GM12878 (cell line): ENCODE data around the gene TIMM10B. TPM values are rescaled to one million over a fixed set of nuclear protein-coding genes. Genes with fewer than 3 reads are reported as not detected.

Experiments
- ATAC-seq: fragments of 200-7000 bp; cut with Tn5 transposase; 3 replicates; pipeline ENCODE4 v1.9.1; 2020; ENCODE audit warnings: mild to moderate bottlenecking, moderate library complexity
- BruUV-seq: library from RNA; stranded (reverse); fragments of 400-500 nt; replicated peaks from 2 replicates; lab custom pipeline; 2021; lab: Mats Ljungman, UMichigan
- CTCF ChIA-PET: fragments of 300-600 bp; sonication (Branson Sonifier 250); formaldehyde crosslinking; extraction: SDS; loops from one replicate; lab custom pipeline; 2021; ENCODE audit warnings: inconsistent platforms; lab: Yijun Ruan, JAX
- POLR2A ChIA-PET: fragments of 350-600 bp; formaldehyde crosslinking; extraction: SDS; loops from one replicate; lab custom pipeline; 2021; ENCODE audit warnings: inconsistent platforms; lab: Charles Lee
- RAD21 ChIA-PET: fragments of 300-600 bp; sonication (Branson Sonifier 250); formaldehyde crosslinking; loops from one replicate; lab custom pipeline; 2023; ENCODE audit warnings: antibody characterized with exemption; ENCODE audit not compliant: unreplicated experiment; lab: Charles Lee
- SMC1A ChIA-PET: fragments of 300-600 bp; sonication (Branson Sonifier 250); formaldehyde crosslinking; loops from one replicate; lab custom pipeline; 2023; ENCODE audit not compliant: unreplicated experiment, uncharacterized antibody; lab: Charles Lee
- DNase-seq: peaks from one replicate; pipeline ENCODE4 v3.0.0-alpha.2; 2011; ENCODE audit warnings: low read depth, low spot score
- FAIRE-seq: peaks from 3 replicates; lab custom pipeline; 2011; peaks lifted over from hg19 to GRCh38; lab: Jason Lieb, UNC
- H2AFZ ChIP-seq: 2 replicates; pipeline ENCODE4 v1.6.0; 2011; ENCODE audit warnings: low read depth, low read length, control low read depth; ENCODE audit not compliant: control insufficient read depth
- H3K27ac ChIP-seq: 2 replicates; pipeline ENCODE4 v1.5.1; 2011; ENCODE audit warnings: control low read depth; ENCODE audit not compliant: control insufficient read depth, insufficient read depth
- H3K27me3 ChIP-seq, 2 experiments: replicated peaks in 1 of 2; 2 replicates each; pipeline versions ENCODE4 v1.6.0 to v1.6.1; 2011; ENCODE audit warnings: low read length in 1 of 2; ENCODE audit not compliant: control insufficient read depth in 2 of 2, insufficient read depth in 2 of 2
- H3K36me3 ChIP-seq, 2 experiments: 2 replicates each; pipeline ENCODE4 v1.5.1; 2011; ENCODE audit warnings: low read length in 1 of 2; ENCODE audit not compliant: control insufficient read depth in 2 of 2, insufficient read depth in 2 of 2
- H3K4me1 ChIP-seq: 2 replicates; pipeline ENCODE4 v1.6.1; 2011; ENCODE audit warnings: mild to moderate bottlenecking, low read length, moderate library complexity, mixed read lengths; ENCODE audit not compliant: control insufficient read depth, insufficient read depth
- H3K4me2 ChIP-seq: 2 replicates; pipeline ENCODE4 v1.6.0; 2011; ENCODE audit warnings: control low read depth; ENCODE audit not compliant: control insufficient read depth, insufficient read depth
- H3K4me3 ChIP-seq: fragments of 200-600 bp; sonication (generic); 2 replicates; pipeline ENCODE4 v1.5.1; 2016
- H3K79me2 ChIP-seq: 2 replicates; pipeline ENCODE4 v1.6.0; 2011; ENCODE audit warnings: low read length; ENCODE audit not compliant: control insufficient read depth, insufficient read depth
- H3K9ac ChIP-seq: 2 replicates; pipeline ENCODE4 v1.8.0; 2011; ENCODE audit warnings: low read length, control low read depth, mixed read lengths; ENCODE audit not compliant: control insufficient read depth, insufficient read depth
- H3K9me3 ChIP-seq: replicated peaks from 3 replicates; pipeline ENCODE4 v1.5.1; 2011; ENCODE audit warnings: mild to moderate bottlenecking, low read length; ENCODE audit not compliant: control insufficient read depth, insufficient read depth
- H4K20me1 ChIP-seq: 2 replicates; pipeline ENCODE4 v1.6.0; 2011; ENCODE audit not compliant: control insufficient read depth, insufficient read depth
- CBX5 ChIP-seq: sonication (generic); IDR thresholded peaks from 2 replicates; pipeline ENCODE4 v1.6.1; 2016; ENCODE audit warnings: low read depth, moderate library complexity, mild to moderate bottlenecking, inconsistent platforms
- EED ChIP-seq: sonication (generic); IDR thresholded peaks from 2 replicates; pipeline ENCODE4 v1.6.1; 2016; ENCODE audit warnings: antibody characterized with exemption, low read depth
- EP300 ChIP-seq, 2 experiments: fragments of 150-350 bp in 1 of 2; IDR thresholded peaks; 2 replicates each; pipeline ENCODE4 v1.6.1; 2011 to 2012; ENCODE audit warnings: low read depth in 2 of 2, low read length in 2 of 2, borderline replicate concordance in 1 of 2, improper control_type of control experiment in 1 of 2, inconsistent platforms in 1 of 2; ENCODE audit not compliant: control insufficient read depth in 1 of 2
- FOXK2 ChIP-seq: fragments of 450-650 bp; IDR thresholded peaks from 2 replicates; pipeline ENCODE4 v1.6.1; 2017; ENCODE audit warnings: mild to moderate bottlenecking, moderate library complexity
- HDGF ChIP-seq: fragments of 450-650 bp; IDR thresholded peaks from 2 replicates; pipeline ENCODE4 v1.6.1; 2016; ENCODE audit warnings: antibody characterized with exemption
- MTA2 ChIP-seq: fragments of 450-650 bp; IDR thresholded peaks from 2 replicates; pipeline ENCODE4 v1.6.1; 2016; ENCODE audit warnings: low read depth, mild to moderate bottlenecking, moderate library complexity
- WGBS: methylation state at CpG from one replicate; pipeline ENCODE4 v1.1.6; 2016; ENCODE audit warnings: low lambda C conversion rate; ENCODE audit not compliant: insufficient replicate concordance, insufficient coverage; ENCODE audit errors: missing lambda C conversion rate; 5-methylcytosine and 5-hydroxymethylcytosine counted together
- in situ Hi-C: fragments of 300-500 bp; cut with MboI; formaldehyde crosslinking; loops from 9 replicates; pipeline ENCODE4 v1.14.3; 2018; ENCODE audit warnings: mixed read lengths
- intact Hi-C: fragments of 100-400 bp; cut with micrococcal nuclease; formaldehyde crosslinking; loops from one replicate; pipeline ENCODE4 v1.14.2; 2022; ENCODE audit not compliant: unreplicated experiment
- polyA plus RNA-seq, 11 experiments: library from polyadenylated mRNA; depleted of rRNA in 4 of 11; unstranded in 6 of 11; stranded (reverse) in 5 of 11; fragments of >200 nt; fragmentation: Nextera tagmentation in 4 of 11; fragmentation: Illumina TruSeq in 1 of 11; extraction: Ambion mirVana in 4 of 11; extraction: Trizol in 1 of 11; gene quantifications; 1 replicate in 1 of 11; 2 replicates in 10 of 11; pipeline versions ENCODE4 v1.2.1 to v1.2.3, GENCODE V29; 2011 to 2016; ENCODE audit warnings: inconsistent platforms in 2 of 11, missing spikeins in 2 of 11, low read depth in 1 of 11
- total RNA-seq, 4 experiments: library from RNA; depleted of rRNA in 3 of 4; stranded (reverse); fragments of >200 nt in 3 of 4; fragmentation: Illumina TruSeq in 1 of 4; extraction: Trizol in 1 of 4; gene quantifications; 2 replicates each; pipeline versions ENCODE4 v1.2.1 to v1.2.3, GENCODE V29; 2013 to 2021

Gene TIMM10B
- total and polyA plus RNA-seq, 10 of the 15 experiments (the other 5 are each of a cell fraction or from before 2014, with no cell fraction given), result 30.3 to 126 (median 53.1) TPM

GRCh38 chr11:6481924-6482275 lies 599 bp downstream of the TIMM10B start:
- H3K4me1 ChIP-seq, result peaks cover 19% of the 10 kb centered on the region
- ChIA-PET SMC1A (interaction anchor here (0.8 to 2.9 kb wide), 8 partner anchors 12 to 201 kb away, joined by 3 to 14 read pairs (median 4); partner anchors contain the start of gene MRPL17), RAD21 (interaction anchor here (0.9 to 1.7 kb wide), 11 partner anchors 10 to 201 kb away, joined by 3 to 13 read pairs (median 4); partner anchors contain the start of genes MRPL17 and TPP1), CTCF (interaction anchor here (0.6 to 10.7 kb wide), 12 partner anchors 13 to 201 kb away, joined by 3 to 119 read pairs (median 6); partner anchors contain the start of gene MRPL17), POLR2A (interaction anchor here (0.8 to 2.0 kb wide), 10 partner anchors 12 to 247 kb away, joined by 3 to 26 read pairs (median 5); partner anchors contain the start of genes FHIP1B, ILK, MRPL17 and SMPD1)
- H2AFZ ChIP-seq, result no peak overlapping the region
- peak overlapping the region; percentile 80 for H3K27ac ChIP-seq
- FAIRE-seq, result no peak
- H3K27me3 ChIP-seq, result no peaks in the 10 kb centered on the region
- in situ Hi-C loops (loop anchor here (5.0 kb wide), 1 partner anchor 125 kb away; no protein-coding TSS in a partner anchor), intact Hi-C loops (loop anchor here (2.0 to 10.0 kb wide), 3 partner anchors 125 to 1043 kb away; partner anchors contain the start of genes CNGA4 and FHIP1B)
- no peaks in the 10 kb centered on the region for H4K20me1 ChIP-seq
- H3K9ac ChIP-seq, result peak overlapping the region; percentile 89
- peaks cover 1 to 18% of the 10 kb centered on the region in 2 experiments; a peak in 3 of 4 replicates for H3K36me3 ChIP-seq
- WGBS, result 1% methylated on average over 13 of the region's 13 CpGs
- TF ChIP-seq FOXK2, result no peak
- TF ChIP-seq HDGF, result no peak
- no peak for TF ChIP-seq EED
- TF ChIP-seq MTA2, result no peak
- no peak for TF ChIP-seq CBX5
- no peak for TF ChIP-seq EP300 (IDR thresholded peaks at IDR 0.05; ENCODE audit: borderline replicate concordance in 1 of 2, control insufficient read depth in 1 of 2, low read depth in 2 of 2, low read length in 2 of 2)
- BruUV-seq, result no TSS peak
- H3K4me3 ChIP-seq, result peak overlapping the region; percentile 93
- no peak for DNase-seq
- peak overlapping the region; percentile 98 for H3K4me2 ChIP-seq
- H3K9me3 ChIP-seq, result no peaks in the 10 kb centered on the region
- peaks cover 40% of the 10 kb centered on the region for H3K79me2 ChIP-seq
- ATAC-seq, result peak; percentile 29
